CD4-positive, alpha-beta T cell treated with Interleukin-17A for 4 hours (primary cell): ENCODE results near the gene ARHGDIG.

Experiments
- DNase-seq: peaks from one replicate; pipeline ENCODE4 v3.0.0-alpha.2; 2020; ENCODE audit warnings: mixed read lengths

Gene ARHGDIG

DNA sequence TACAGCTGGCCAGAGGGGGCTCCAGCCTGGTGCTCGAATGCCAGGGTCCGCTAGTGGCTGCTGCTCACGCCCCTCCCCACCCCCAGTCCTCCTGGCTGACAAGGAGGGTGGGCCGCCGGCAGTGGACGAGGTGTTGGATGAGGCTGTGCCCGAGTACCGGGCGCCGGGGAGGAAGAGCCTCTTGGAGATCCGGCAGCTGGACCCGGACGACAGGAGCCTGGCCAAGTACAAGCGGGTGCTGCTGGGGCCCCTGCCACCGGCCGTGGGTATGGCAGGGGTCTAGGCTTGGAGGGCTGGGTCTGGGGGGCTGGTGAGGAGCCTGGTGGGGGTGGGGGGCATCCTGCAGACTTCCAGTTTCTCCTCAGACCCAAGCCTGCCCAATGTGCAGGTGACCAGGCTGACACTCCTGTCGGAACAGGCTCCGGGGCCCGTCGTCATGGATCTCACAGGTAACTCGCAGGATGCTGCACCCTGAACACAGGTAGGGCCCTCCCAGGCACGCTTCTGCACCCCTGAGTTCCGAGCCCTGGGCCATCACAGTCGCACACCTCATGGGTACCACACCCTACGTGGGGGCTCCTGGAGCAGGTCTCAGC lies 1.4 kb downstream of the ARHGDIG start:
- DNase-seq = no peak

DNA sequence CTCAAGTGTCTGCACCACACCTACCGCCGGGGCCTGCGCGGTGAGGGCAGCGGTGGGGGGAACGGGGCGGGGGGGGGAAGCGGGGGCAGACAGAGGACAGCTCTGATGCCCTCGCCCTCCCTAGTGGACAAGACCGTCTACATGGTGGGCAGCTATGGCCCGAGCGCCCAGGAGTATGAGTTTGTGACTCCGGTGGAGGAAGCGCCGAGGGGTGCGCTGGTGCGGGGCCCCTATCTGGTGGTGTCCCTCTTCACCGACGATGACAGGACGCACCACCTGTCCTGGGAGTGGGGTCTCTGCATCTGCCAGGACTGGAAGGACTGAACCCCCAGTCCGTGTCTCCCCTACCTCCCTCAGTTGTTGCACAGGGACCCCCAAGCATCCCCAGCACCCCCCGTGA lies 2.1 kb downstream of the ARHGDIG start:
- no peak for DNase-seq

DNA sequence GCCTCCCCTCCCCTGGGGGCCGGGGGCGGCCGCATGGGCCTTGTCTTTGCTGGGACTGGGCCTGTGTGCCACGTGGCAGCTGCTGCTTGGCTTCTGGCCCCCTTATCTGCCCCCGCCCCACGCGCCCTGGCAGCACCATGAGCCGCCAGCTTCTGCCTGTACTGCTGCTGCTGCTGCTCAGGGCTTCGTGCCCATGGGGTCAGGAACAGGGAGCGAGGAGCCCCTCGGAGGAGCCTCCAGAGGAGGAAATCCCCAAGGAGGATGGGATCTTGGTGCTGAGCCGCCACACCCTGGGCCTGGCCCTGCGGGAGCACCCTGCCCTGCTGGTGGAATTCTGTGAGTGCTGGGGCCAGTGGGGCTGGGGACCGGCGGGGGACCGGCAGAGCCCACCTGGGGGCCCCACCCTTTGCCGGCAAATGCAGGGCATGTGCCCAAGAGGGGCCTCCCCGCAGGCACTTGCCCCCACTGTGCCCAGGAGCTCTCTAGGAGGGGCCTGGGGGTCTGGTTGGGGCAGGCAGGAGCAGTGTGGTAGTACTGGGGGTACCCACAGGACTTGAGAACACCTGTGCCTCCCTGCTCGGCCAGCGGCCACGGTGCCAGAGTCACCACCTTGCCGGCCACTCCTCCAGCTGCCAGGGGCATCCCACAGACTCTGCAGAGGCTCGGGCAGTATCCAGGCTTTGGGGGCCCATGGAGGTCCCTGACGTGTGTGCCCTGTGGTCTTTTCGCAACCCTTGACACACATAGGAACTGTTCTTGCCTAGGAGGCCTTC lies 2.8 kb downstream of the ARHGDIG start, which contains the start of gene PDIA2:
Gene PDIA2, plus strand, starts transcription at position 132 of the 773 bp plus-strand sequence. Its CDS starts 6 bp downstream, at position 138.
- no peak for DNase-seq

DNA sequence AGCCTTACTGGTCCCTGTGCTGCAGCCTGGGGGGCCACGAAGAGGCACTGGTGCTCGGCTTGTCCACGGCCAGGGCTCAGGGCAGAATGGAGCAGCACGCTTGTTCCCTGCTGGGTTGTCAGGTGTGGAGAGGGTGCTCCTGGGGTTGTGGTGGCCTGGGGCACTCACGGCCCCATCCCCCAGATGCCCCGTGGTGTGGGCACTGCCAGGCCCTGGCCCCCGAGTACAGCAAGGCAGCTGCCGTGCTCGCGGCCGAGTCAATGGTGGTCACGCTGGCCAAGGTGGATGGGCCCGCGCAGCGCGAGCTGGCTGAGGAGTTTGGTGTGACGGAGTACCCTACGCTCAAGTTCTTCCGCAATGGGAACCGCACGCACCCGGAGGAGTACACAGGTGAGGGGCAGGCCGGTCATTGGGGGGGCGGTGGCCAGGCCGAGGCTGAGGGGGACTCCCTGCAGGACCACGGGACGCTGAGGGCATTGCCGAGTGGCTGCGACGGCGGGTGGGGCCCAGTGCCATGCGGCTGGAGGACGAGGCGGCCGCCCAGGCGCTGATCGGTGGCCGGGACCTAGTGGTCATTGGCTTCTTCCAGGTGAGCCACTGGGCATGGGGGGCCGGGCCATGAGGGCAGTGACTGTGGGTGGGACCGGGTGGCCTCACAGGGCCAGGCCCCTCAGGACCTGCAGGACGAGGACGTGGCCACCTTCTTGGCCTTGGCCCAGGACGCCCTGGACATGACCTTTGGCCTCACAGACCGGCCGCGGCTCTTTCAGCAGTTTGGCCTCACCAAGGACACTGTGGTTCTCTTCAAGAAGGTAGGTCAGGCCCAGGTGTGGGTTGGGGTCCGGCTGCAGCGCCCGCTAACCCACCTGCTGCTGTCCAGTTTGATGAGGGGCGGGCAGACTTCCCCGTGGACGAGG lies 4.1 kb downstream of the ARHGDIG start:
- DNase-seq = no peak

DNA sequence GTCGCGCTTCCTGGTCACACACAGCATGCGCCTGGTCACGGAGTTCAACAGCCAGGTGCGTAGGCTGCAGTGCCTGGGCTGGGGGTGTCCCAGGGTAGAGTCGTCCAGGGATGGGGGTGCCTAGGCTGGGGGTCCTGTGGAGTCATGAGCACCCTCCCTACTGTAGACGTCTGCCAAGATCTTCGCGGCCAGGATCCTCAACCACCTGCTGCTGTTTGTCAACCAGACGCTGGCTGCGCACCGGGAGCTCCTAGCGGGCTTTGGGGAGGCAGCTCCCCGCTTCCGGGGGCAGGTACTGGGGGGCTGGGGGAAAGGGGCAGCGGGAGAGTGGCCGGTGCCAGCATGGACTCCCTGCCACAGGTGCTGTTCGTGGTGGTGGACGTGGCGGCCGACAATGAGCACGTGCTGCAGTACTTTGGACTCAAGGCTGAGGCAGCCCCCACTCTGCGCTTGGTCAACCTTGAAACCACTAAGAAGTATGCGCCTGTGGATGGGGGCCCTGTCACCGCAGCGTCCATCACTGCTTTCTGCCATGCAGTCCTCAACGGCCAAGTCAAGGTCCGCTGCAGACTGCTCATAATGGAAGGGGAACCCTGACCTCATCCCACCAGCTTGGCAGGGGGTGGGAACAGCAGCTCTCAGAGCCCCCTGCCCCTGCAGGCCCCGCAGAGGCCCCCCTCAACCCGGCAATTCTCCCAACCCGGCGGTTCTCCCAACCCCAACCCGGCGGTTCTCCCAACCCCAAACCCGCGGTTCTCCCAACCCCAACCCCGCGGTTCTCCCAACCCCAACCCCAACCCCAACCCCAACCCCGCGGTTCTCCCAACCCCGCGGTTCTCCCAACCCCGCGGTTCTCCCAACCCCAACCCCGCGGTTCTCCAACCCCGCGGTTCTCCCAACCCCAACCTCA lies 5.0 kb downstream of the ARHGDIG start:
- DNase-seq = no peak

DNA sequence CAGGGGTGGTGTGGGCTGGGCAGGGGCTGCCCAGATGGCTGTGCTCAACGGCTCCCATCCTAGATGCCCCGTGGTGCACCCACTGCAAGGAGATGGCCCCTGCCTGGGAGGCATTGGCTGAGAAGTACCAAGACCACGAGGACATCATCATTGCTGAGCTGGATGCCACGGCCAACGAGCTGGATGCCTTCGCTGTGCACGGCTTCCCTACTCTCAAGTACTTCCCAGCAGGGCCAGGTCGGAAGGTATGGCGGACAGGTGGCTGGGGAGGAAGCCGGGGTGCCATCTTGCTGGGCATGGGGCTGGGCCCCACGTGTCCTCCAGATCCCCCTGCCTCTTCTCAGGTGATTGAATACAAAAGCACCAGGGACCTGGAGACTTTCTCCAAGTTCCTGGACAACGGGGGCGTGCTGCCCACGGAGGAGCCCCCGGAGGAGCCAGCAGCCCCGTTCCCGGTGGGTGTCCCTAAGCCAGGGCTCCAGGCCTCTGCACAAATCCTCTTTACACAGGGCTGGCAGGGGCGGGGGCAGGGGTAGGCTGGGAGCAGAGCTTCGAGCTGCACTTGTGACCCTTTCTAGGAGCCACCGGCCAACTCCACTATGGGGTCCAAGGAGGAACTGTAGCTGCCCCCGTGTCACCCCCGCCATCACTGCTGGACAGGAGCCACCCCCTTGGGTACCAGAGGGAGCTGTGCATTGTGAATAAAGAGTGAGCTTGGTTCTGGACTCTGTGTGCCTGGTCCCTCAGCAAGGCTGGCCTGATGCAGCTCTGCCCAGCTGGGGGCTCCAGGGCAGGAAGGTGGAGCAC lies 6.3 kb downstream of the ARHGDIG start:
- DNase-seq = no peak

DNA sequence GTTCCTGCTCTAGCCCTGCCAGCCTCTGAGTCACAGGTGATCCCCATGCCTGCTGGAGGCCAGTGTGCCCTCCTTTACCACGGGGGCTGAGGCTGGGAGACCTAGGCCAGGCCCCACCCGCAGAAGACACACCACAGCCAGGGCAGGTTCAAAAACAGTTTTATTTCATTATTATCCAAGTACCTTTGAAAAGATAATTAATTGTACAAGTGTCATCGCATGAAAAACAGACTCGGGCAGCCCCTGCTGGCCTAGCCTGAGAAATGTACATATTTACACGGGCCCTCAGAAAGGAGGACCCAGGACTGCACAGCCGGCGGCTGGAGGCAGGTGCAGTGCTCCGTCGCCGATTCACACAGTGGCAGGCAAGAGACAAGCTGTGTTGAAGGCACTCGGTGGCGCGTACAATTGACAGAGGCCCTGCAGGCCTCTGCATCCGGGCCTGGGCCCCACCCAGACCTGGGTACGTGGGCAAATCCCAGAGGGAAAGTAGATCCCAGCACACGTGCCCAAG lies 7.0 kb downstream of the ARHGDIG start:
- DNase-seq = no peak

DNA sequence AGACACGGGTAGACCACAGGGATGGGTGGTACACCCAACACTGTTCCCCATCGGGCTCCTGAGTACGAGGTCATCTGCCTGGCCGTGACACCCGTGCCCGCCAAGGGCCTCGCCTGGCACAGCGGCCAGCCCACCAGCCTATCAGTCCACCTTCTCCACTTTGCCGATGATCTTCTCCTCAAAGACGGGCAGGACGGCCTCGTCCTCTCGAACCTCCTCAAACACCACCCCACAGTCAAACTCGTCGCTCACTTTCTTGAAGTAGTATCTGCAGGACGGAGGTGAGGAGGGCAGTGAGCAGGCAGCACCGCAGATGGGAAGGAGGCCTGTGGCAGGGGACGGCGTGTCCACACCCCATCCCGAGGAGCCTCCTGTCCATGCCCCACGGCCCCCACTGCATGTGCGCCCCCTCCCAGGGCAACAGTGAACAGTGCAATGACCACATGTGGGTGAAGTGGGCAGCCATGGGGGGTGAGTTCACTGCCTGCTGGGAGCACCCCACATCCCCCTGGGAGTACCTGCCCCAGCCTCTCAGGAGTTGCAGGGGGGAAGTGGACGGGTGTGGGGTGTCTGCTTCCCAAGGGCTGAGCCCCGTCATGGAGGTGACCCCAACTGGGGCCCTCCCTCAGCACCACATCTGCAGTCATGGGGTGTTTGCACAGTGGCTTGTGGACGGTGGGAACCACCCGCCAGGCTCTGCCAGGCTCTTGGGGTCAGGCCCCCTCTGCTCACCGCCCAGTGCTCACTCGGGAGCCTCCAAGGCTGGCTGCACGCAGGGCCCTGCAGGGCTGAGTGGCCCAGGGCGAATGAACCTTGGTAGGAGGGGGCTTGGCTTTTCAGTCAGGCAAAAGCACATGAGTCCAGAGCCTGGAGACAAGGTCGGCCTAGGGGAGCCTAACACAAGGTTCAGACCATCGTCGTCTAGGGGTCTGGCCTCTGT lies 7.9 kb downstream of the ARHGDIG start:
- DNase-seq = no peak

DNA sequence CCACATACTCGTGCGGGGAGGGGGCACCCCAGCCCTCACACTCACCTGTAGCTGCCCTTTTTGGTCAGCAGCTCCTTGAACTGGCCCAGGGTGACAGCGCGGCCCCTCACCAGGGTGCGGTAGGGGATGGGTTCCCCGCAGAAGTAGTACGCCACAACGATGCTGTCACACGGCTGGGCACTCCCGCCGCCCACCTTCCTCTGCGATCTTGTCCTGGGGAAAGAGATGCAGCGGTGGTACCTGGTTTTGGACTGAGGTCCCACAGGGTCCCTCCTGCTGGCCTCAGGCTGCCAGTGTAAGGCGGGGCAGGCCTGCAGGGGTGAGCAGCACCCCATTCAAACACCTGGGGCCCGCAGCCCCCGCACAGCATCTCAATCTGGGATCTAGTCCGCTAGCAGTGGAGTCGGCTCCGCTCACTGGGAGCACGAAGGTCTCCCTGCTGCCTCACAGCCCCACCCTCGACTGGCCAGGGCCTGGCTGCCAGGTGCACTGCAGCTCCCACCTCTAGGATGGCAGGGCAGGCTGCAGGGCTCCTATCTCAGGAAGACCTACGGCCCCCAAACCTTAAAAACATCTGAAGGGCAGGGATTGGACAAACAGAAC lies 9.1 kb downstream of the ARHGDIG start:
- DNase-seq = no peak

DNA sequence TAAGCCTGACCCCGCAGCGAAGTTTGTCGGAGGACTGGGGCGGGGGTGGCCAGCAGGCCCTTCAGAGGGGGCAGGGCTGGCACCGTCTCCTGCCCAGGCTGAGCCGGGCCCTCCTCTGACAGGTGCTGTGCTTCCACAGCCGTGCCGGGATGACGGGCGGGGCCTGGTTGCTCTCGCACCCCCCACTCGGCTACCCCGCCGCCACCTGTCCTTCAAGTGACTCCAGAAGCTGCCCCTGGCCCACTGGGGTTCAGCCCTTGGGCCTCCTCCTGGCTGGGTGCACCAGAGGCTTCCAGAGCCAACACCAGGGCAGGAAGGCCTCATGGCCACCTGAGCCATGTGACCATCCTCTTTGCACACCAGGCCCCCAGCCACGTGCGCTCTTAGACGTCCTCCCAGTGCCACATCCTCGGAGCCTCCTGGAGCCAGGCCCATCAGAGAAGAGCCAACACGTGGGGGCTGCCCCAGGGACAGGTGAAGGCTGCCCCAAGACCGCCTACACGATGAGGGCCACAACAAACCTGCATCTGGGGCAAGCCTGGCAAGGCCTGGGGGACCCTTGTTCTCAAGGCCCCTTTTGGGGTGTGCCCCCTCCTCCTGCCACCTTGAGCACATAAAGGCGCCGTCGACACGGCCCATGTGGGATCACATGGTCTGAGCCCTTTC lies 9.8 kb downstream of the ARHGDIG start:
- DNase-seq = no peak

DNA sequence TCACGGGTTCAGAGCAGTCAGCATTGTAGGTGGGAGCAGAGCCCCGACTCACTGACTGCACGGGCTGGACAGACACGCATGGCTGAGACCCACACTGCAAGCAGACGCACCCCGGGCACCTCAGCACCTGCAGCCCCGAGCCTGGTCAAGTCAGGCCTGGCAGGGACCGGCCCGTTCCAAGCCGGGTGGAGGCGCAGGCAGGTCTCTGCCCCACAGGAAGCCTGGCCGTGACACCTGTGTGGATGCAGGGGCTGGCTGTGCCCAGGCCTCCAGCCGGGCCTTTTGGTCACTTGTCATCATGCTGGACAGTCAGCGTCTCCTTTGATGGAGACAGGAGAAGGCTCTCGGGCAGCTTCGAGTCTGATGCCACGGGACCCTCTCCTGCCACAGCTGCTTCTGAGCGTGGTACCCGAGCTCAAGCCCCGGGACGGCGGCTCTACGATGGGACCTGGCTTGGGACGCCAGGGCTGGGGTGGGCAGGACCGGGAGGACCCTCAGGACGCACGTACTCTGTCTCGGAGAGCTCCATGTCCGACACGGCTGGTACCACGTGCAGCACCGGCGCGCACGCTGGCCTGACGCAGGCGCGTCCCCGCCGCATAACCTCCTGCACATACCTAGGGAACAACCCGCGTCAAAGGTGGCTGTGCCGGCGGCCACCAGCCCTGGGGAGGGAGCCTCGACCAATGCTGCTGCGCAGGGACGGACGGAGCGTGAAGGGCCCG lies 10.5 kb downstream of the ARHGDIG start:
- no peak for DNase-seq

DNA sequence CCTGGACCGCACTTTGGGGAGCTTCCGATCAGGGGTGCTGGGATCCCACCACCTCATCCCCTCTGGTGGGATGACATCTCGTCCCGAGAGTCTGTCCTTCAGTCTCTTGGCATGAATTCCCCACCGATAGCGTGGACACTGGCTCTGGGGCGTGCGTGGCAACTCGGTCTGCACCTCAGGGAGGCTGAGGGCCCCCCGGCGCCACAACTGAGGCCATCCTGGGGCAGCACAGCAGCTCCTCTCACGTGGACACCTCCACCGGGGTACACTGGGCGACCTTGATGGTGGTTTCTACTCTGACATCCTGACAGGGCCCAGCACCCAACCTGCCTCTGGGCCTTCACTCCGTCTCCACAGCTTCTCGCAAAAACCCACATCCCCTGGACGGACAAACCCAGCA lies 11.1 kb downstream of the ARHGDIG start:
- no peak for DNase-seq

DNA sequence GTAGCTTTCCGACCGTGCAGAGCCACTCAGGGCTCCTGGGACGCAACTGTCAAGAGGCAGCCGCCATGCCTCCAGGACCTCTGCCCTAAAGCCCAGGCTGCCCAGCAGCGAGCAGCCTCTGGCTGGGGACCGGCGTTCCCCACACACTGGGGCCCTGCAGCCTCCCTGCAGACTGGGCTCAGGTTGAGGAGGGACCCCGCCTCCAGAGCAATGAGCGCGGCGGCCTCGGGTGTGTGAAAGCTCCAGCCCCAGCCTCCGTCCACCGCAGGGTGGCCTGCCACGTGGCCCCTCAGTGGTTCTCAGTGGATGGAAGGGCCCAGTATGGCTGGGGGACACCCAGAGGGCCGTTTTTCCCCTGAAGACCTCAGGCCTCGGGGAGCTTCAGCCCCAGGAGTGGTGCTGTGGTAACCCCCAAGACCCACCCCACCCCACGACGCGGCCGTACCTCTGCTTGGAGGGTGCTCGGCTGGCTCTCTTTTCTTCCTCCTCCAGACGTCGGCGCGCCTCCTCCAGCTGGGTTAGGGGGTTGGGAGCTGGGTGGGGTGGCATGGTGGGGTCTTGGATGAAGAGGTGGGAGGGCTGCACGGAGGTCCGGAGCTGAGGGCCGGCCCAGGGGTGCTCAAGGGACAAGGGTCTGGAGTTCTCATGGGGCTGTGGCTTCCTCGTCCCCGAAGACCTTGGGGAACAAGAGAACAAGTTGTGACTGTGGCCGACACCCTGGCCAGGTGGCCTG lies 12.8 kb downstream of the ARHGDIG start:
- DNase-seq = no peak

DNA sequence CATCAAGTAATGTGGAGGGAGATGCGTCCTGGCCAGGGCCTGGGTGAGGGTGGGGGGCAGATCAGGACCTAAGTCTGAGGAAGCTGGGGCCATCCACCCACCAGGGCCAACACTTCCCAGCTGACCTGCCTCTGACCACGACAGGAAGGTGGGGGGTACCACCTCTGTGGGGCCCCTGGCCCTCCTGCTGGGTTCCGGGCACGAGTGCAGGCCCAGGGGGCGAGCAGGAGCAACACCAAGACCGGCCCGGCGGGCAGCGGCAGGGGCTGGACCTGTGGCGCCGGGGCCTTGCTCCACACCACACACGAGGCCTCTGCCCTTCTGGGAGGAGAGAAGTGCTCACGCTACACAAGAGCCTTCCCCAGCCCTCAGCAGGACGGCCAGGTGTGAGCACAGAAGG lies 15.9 kb downstream of the ARHGDIG start:
- no peak for DNase-seq

DNA sequence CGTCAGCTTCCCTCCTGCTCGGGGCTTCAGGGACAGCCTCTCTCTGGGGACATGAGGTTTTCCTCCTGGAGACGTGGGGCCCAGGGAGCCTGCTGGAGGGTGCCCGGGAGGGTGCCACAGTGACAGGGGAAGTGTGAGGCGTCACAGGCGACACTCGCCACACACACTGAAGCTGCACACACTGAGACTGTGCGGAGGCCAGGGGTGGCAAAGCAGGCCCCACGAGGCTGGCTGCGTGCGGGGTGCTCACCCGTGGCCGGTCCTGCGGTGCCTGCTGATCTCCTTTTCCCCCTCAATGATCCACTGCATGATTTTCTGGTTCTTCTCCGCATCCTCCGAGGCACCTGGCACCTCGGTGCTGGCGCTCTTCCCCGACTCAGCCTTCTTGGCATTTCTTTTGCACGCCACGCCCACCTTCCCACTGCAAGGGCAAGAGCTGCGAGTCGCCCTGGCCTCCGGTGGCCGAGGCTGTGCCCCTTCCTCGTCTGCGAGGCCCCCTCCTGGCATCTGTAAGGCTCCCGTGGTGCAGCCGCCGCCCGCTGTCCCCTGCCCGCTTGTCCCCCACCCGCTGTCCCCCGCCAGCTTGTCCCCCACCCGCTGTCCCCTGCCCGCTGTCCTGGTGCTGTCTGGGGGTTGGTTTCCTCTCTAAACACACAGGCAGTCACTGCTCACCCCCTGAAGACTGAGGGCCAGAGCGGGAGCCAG lies 16.6 kb downstream of the ARHGDIG start:
- DNase-seq = no peak

DNA sequence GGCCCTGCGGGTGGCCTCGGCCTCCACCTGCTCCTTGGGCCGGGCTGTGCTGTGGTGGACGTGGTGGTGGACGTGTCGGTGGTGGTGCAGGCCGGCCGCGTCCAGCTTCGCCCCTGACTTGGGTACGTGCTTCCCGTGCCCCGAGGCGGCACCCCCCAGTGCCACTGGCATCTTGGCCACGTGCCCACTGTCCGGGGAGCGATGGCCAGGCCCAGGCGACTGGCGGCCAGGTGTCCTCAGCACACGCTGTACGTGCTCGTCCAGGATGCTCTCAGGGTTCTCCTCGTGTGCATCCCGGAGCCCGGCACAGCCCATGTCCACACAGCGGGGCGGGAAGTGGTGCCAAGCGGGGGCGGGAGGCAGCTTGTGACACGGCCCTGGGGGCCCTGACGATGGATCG lies 17.4 kb downstream of the ARHGDIG start:
- no peak for DNase-seq

DNA sequence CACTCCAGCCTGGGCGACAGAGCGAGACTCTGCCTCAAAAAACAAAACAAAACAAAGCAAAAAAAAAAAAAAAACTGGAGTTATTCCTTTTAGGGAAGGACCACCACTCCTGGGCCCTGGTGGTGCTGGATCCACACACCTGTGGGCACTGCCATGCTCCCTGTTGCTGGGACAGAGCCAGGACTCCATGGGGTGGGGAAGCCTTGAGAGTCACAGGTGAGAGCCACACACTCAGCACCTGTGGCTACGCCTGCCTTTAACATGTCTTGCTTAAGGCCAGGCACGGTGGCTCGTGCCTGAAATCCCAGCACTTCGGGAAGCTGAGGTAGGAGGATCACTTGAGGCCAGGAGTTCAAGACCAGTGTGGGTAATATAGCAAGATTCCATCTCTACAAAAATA lies 20.8 kb downstream of the ARHGDIG start:
- no peak for DNase-seq
